ENCODE measurements around the gene RTEL1. TPM values are rescaled to one million over a fixed set of nuclear protein-coding genes. Genes with fewer than 3 reads are reported as not detected.
"Not testable (repeated sequence)": the region's sequence is repeated elsewhere in the genome, so short reads cannot be mapped to it uniquely, and the experiment has no call there.

The RTEL1 gene
- total RNA-seq, 3 donors from 2014 or later = 50.6 to 67.7 (median 62.3) TPM

DNA sequence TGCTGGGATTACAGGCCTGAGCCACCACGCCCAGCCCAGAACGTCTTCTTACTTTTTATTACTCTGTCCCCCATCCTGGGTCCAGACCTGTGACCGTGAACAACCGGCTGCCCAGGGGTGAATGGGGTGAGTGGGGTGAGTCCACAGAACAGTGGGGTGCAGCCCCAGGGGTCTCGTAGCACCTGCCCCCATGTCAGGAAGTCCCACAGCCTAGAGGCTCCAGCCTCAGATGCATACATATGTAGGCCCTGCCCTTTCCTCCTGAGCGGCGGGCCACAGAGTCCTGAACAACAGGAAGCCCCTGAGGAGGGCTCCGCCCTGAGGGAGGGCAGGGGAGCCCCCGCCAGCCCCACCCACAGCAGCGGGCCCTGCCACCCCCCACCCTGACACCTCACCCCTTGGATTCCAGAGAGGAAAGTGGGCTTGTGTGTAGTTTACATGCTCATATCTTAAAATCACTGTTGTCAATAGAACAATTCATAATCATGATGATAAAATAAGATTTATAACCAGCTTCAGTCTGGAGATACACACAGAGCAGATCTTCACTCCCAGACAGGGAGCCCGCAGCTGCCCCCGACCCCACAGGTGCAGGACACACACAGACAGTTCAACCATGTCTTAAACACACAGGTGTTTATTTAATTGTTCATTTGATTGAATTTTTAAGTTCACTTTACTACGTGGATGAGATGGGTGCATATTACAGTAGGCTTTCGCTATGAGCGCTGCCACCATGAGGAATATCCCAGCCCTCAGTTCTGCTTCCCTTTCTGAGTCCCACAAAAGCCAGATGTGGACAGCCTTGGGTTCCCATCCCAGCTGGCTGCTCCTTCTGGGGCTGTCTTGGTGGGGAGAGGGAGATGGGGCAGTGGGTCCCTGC lies 18.8 kb upstream of the RTEL1 start:
- H3K4me3 Mint-ChIP-seq = peak overlapping the region; percentile 84
- DNase-seq (peak; percentile 67), ATAC-seq (peak; percentile 36 to 43)
- H3K36me3 Mint-ChIP-seq (ENCODE audit: insufficient read depth) = no peaks in the 10 kb centered on the region
- no peaks in the 10 kb centered on the region for H3K27me3 Mint-ChIP-seq (ENCODE audit: low read depth)
- peaks cover 50% of the 10 kb centered on the region for H3K4me1 Mint-ChIP-seq (ENCODE audit: low read depth)
- no peaks in the 10 kb centered on the region for H3K9me3 Mint-ChIP-seq

DNA sequence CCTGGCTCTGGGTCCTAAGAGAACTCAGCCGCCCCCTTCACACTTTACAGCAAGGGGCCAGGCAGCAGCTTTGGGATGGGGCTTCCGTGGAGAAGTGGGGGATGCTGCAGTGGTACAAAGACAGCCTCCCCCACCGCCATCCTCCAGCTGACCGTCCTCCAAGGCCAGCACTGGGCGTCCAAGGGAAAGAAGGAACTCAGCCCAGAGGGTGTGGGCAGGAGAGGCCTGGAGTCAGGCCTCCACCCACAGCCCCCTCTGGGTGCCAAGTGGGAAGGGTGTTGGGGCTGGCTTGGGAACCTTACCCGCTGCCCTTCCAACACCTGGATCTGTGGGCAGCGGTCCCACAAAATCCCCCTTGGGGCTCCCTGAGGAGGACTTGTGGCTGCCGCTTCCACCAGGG lies 18.0 kb upstream of the RTEL1 start:
- H3K9me3 Mint-ChIP-seq = no peaks in the 10 kb centered on the region
- H3K4me1 Mint-ChIP-seq (ENCODE audit: low read depth) = peaks cover 44% of the 10 kb centered on the region
- ATAC-seq (no peak), DNase-seq (no peak)
- H3K27me3 Mint-ChIP-seq (ENCODE audit: low read depth) = no peaks in the 10 kb centered on the region
- no peaks in the 10 kb centered on the region for H3K36me3 Mint-ChIP-seq (ENCODE audit: insufficient read depth)
- H3K4me3 Mint-ChIP-seq = peak overlapping the region; percentile 84

GRCh38 chr20:63640686-63641085 lies 17.4 kb upstream of the RTEL1 start:
- not testable (repeated sequence) for H3K27me3 Mint-ChIP-seq (ENCODE audit: low read depth); DNase-seq; H3K36me3 Mint-ChIP-seq (ENCODE audit: insufficient read depth); ATAC-seq; H3K9me3 Mint-ChIP-seq
- Mint-ChIP-seq H3K4me1 (ENCODE audit: low read depth) (peaks cover 38% of the 10 kb centered on the region), H3K4me3 (peak overlapping the region; percentile 84)

DNA sequence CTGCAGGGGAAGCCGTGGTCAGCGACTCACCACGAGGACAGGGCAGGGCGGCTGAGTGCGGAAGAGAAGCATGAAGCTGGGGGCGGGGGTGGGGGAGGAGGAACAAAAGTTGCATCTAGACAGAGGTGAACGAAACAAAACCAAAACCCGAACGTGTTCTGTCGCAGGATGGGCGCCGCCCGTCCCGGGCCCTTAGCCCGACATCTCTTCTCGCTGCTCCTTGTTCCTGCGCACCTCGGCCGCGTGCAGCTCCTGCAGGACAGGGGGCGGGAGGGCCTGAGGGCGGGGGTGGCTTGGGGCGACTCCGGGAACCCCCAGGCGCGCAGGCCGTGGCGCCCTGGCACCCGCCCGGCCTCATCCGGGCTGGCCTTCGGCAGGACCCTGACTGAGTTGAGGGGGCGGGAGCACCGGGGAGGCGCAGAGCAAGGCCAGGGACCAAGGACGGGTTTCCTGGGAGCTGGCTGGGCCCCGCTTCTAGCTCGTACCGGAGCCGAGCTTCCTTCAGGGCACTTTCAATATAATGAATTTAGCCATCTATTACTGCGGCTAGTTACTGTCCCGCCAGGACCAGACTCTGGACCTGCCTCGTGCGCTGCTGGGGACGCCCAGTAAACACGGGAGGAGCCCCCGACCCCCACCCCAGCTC lies 16.8 kb upstream of the RTEL1 start:
- Mint-ChIP-seq H3K4me1 (ENCODE audit: low read depth) (peaks cover 33% of the 10 kb centered on the region), H3K4me3 (peak overlapping the region; percentile 73), H3K9me3 (no peaks in the 10 kb centered on the region), H3K27me3 (ENCODE audit: low read depth) (no peaks in the 10 kb centered on the region), H3K36me3 (ENCODE audit: insufficient read depth) (no peaks in the 10 kb centered on the region)
- DNase-seq (peak; percentile 45), ATAC-seq (peak; percentile 48 to 51)

GRCh38 chr20:63641792-63642523 lies 16.2 kb upstream of the RTEL1 start:
- no peaks in the 10 kb centered on the region for H3K9me3 Mint-ChIP-seq
- H3K36me3 Mint-ChIP-seq (ENCODE audit: insufficient read depth) = no peaks in the 10 kb centered on the region
- peak; percentile 72 to 76 for ATAC-seq
- H3K4me3 Mint-ChIP-seq = peak overlapping the region; percentile 73
- peak; percentile 97 for DNase-seq
- no peaks in the 10 kb centered on the region for H3K27me3 Mint-ChIP-seq (ENCODE audit: low read depth)
- peaks cover 28% of the 10 kb centered on the region for H3K4me1 Mint-ChIP-seq (ENCODE audit: low read depth)

DNA sequence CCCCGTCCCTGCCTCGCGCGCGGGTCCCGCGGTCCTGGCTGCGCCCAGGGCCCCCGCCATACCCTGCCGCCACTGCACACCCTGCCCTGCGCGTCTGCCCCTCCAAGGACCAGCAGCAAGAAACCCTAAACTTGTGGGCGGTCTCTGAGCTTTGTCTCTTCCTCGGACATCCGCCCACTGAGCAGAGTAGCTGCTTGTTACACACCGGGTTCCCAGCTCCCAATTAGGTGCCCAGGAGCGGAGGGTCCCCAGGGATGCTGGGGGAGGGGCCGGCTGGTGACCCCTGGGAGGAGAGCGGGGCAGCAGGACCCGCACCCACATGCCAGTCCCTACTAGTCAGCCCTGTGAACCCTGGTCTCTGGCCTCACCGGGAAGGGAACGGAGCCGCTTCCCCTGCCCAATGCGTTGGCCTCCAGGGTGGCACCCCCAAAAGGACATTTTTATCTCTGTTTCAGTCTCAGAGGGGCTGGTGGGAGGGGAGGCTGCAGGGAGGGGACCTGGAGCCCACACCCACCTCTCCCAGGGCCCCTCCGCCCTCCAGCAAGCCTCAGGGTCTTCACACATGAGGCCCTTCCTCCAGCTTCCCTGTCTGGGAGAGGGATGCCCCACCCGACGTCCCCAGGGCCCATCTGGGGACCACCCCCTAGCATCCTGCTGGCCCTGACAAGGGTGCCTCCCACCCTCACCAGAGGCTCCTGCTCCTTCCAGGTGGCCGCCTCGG lies 15.4 kb upstream of the RTEL1 start:
- ATAC-seq (peak in 1 of 2 donors; percentile 0), DNase-seq (no peak)
- Mint-ChIP-seq H3K4me3 (peak overlapping the region; percentile 71), H3K36me3 (ENCODE audit: insufficient read depth) (no peaks in the 10 kb centered on the region), H3K4me1 (ENCODE audit: low read depth) (peaks cover 21% of the 10 kb centered on the region), H3K27me3 (ENCODE audit: low read depth) (no peaks in the 10 kb centered on the region), H3K9me3 (no peaks in the 10 kb centered on the region)

- no peaks in the 10 kb centered on the region for H3K27me3 Mint-ChIP-seq (ENCODE audit: low read depth)
- ATAC-seq (no peak), DNase-seq (no peak)
- no peaks in the 10 kb centered on the region for H3K36me3 Mint-ChIP-seq (ENCODE audit: insufficient read depth)
- H3K4me1 Mint-ChIP-seq (ENCODE audit: low read depth) = peaks cover 16% of the 10 kb centered on the region
- H3K4me3 Mint-ChIP-seq = peak overlapping the region; percentile 71
- no peaks in the 10 kb centered on the region for H3K9me3 Mint-ChIP-seq
These were observed 14.6 kb upstream of the RTEL1 start for GRCh38 chr20:63643499-63643898.

- Mint-ChIP-seq H3K9me3 (no peaks in the 10 kb centered on the region), H3K36me3 (ENCODE audit: insufficient read depth) (no peaks in the 10 kb centered on the region), H3K27me3 (ENCODE audit: low read depth) (no peaks in the 10 kb centered on the region), H3K4me3 (peak overlapping the region; percentile 71), H3K4me1 (ENCODE audit: low read depth) (peaks cover 12% of the 10 kb centered on the region)
- ATAC-seq (no peak), DNase-seq (no peak)
These were observed 14.2 kb upstream of the RTEL1 start for GRCh38 chr20:63643946-63644345.

GRCh38 chr20:63645218-63645617 lies 12.9 kb upstream of the RTEL1 start:
- no peaks in the 10 kb centered on the region for H3K9me3 Mint-ChIP-seq
- peaks cover 2% of the 10 kb centered on the region for H3K4me1 Mint-ChIP-seq (ENCODE audit: low read depth)
- DNase-seq (no peak), ATAC-seq (no peak)
- H3K27me3 Mint-ChIP-seq (ENCODE audit: low read depth) = no peaks in the 10 kb centered on the region
- no peak overlapping the region for H3K4me3 Mint-ChIP-seq
- H3K36me3 Mint-ChIP-seq (ENCODE audit: insufficient read depth) = no peaks in the 10 kb centered on the region

DNA sequence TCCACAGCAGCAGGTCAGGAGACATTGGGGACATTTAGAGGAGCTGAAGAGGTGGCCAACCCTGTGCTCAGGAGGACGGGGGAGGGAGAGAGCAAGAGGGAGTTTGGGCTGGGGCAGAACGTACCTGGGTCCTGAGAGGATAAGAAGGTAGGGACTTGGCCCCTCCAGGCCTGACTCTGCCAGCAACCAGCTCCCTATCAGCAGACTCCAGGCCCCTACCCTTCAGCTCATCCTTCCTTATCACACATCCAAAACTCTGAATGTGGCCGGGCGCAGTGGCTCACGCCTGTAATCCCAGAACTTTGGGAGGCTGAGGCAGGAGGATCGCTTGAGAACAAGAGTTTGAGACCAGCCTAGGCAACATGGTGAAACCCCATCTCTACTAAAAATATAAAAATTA lies 9.9 kb upstream of the RTEL1 start:
- H3K9me3 Mint-ChIP-seq = no peaks in the 10 kb centered on the region
- no peaks in the 10 kb centered on the region for H3K36me3 Mint-ChIP-seq (ENCODE audit: insufficient read depth)
- no peak for DNase-seq
- H3K4me1 Mint-ChIP-seq (ENCODE audit: low read depth) = peaks cover 9% of the 10 kb centered on the region
- no peak overlapping the region for H3K4me3 Mint-ChIP-seq
- no peak for ATAC-seq
- H3K27me3 Mint-ChIP-seq (ENCODE audit: low read depth) = no peaks in the 10 kb centered on the region

GRCh38 chr20:63648895-63649589 lies 9.1 kb upstream of the RTEL1 start:
- no peaks in the 10 kb centered on the region for H3K9me3 Mint-ChIP-seq
- ATAC-seq (no peak), DNase-seq (no peak)
- no peaks in the 10 kb centered on the region for H3K36me3 Mint-ChIP-seq (ENCODE audit: insufficient read depth)
- no peak overlapping the region for H3K4me3 Mint-ChIP-seq
- H3K4me1 Mint-ChIP-seq (ENCODE audit: low read depth) = peaks cover 12% of the 10 kb centered on the region
- no peaks in the 10 kb centered on the region for H3K27me3 Mint-ChIP-seq (ENCODE audit: low read depth)

DNA sequence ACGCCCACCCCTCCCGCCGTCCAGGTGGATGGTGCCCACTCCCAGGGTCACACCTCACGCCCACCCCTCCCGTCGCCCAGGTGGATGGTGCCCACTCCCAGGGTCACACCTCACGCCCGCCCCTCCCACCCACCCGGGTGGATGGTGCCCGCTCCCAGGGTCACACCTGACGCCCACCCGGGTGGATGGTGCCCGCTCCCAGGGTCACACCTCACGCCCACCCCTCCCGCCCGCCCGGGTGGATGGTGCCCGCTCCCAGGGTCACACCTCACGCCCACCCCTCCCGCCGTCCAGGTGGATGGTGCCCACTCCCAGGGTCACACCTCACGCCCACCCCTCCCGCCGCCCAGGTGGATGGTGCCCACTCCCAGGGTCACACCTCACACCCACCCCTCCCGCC lies 7.6 kb upstream of the RTEL1 start:
- H3K36me3 Mint-ChIP-seq (ENCODE audit: insufficient read depth); H3K4me3 Mint-ChIP-seq; DNase-seq; H3K9me3 Mint-ChIP-seq; ATAC-seq; H3K27me3 Mint-ChIP-seq (ENCODE audit: low read depth): not testable (repeated sequence)
- H3K4me1 Mint-ChIP-seq (ENCODE audit: low read depth) = peaks cover 21% of the 10 kb centered on the region

- no peaks in the 10 kb centered on the region for H3K36me3 Mint-ChIP-seq (ENCODE audit: insufficient read depth)
- no peaks in the 10 kb centered on the region for H3K9me3 Mint-ChIP-seq
- DNase-seq = no peak
- H3K27me3 Mint-ChIP-seq (ENCODE audit: low read depth) = no peaks in the 10 kb centered on the region
- peak overlapping the region; percentile 80 for H3K4me3 Mint-ChIP-seq
- ATAC-seq = peak; percentile 1 to 3
- H3K4me1 Mint-ChIP-seq (ENCODE audit: low read depth) = peaks cover 21% of the 10 kb centered on the region
These were observed 6.2 kb upstream of the RTEL1 start for GRCh38 chr20:63651942-63652191.

Data from activated T-cell treated with anti-CD3 and anti-CD28 coated beads, Interleukin-2, amount 50 U/mL, for 4 hours (primary cell).